Activated CD8-positive, alpha-beta memory T cell treated with anti-CD3 and anti-CD28 coated beads for 36 hours (primary cell): ENCODE data around the gene OR14J1. TPM values are rescaled to one million over a fixed set of nuclear protein-coding genes. Genes with fewer than 3 reads are reported as not detected.
"Not testable (repeated sequence)": the region's sequence is repeated elsewhere in the genome, so short reads cannot be mapped to it uniquely, and the experiment has no call there.

Source experiments
- CTCF ChIA-PET: fragments of 350-600 bp; sonication (Branson Sonifier 250); formaldehyde crosslinking; loops from one replicate; lab custom pipeline; 2021; ENCODE audit warnings: antibody characterized with exemption; lab: Charles Lee
- POLR2A ChIA-PET: fragments of 350-600 bp; sonication (Branson Sonifier 250); formaldehyde crosslinking; loops from one replicate; lab custom pipeline; 2021; ENCODE audit warnings: antibody characterized with exemption; lab: Charles Lee
- total RNA-seq, 2 experiments: library from RNA; stranded (reverse); gene quantifications; one replicate each; pipeline ENCODE4 v1.2.3, GENCODE V29; 2021

Gene OR14J1
- total RNA-seq, result not detected

GRCh38 chr6:29301316-29301715 lies at the start of gene OR14J1:
TSS of gene OR14J1 (plus strand) at chr6:29301701. CDS start at chr6:29306690, 4,989 bp downstream.
- POLR2A ChIA-PET, result no interaction called here
- CTCF ChIA-PET, result no interaction called here

GRCh38 chr6:29251736-29252135 lies 49.8 kb upstream of the OR14J1 start:
- POLR2A ChIA-PET, result no interaction called here
- CTCF ChIA-PET, result no interaction called here

DNA sequence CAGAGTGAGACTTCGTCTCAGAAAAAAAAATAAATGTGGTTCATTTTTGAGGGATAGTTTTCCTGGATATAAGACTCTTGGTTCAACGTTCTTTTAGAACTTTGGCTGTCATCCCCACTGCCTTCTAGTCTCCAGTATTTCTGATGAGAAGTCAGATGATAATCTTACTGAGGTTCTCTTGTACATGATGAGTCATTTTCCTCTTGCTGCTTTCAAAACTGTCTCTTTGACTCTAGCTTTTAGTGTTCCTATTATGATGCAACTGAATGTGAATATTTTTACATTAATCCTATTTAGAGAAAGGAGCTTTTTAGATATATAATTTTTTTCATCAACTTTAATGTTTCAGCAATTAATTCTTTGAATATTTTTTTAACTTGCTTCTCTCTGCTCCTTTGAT lies 46.0 kb upstream of the OR14J1 start:
- ChIA-PET POLR2A (no interaction called here), CTCF (no interaction called here)

GRCh38 chr6:29259721-29260120 lies 41.8 kb upstream of the OR14J1 start:
- ChIA-PET CTCF (no interaction called here), POLR2A (no interaction called here)

DNA sequence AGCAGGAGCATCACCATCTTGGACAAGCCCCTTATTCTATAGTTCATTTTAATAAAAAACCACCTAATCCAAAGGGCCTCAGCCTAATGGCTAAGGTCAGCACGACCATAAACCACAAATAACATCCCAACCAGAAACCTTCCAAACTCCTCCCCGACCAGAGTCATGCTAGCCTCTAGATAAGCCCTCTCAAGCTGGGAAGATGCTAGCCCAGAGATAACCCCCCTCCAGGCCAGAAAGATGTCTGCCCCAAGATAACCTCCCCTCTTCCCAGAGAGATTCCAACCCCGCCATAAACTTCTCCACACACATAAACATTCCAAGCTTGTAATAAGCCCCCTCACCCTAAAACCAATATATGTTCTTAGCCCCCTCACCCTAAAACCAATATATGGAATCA lies 38.5 kb upstream of the OR14J1 start:
- ChIA-PET CTCF (no interaction called here), POLR2A (no interaction called here)

DNA sequence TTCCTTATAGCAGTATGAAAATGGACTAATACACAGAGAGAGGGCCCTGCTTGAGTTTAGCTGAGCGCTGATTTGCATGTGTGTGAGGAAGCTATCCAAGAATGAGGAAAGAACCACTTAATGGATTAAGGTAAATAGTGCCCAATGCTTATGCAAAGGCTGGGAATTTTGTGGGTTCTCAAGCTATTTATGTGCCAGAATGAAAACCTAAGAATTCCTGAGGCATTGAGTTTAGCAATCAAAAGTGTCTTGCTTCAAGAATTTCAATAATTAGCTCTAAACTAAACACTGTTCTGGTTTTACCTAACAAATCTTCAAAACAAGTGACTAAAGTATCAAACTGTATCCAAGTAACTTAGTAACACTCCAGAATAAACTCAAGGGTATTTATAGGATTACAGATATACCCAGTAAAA lies 7.0 kb upstream of the OR14J1 start:
- POLR2A ChIA-PET, result no interaction called here
- CTCF ChIA-PET, result no interaction called here

DNA sequence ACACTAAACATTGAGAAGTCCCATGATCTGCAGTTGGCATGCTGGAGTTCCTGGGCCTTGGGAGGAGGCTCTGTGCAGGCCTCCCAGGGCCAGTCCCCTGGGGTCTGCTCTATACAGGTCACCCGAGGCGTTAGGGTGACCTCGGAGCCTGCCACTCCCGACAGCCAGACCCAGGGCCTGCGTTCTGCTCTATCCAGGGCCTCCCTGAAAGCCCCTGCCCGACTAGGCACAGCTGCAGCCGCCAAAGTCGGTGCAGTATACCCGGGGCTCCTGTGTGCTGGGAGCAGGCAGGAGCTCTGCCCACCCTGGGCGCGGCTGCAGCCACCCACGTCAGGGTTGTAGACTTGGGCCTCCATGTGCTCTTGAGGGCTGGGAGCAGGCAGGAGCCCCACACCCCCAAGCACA lies 6.3 kb upstream of the OR14J1 start:
- ChIA-PET CTCF (no interaction called here), POLR2A (no interaction called here)

DNA sequence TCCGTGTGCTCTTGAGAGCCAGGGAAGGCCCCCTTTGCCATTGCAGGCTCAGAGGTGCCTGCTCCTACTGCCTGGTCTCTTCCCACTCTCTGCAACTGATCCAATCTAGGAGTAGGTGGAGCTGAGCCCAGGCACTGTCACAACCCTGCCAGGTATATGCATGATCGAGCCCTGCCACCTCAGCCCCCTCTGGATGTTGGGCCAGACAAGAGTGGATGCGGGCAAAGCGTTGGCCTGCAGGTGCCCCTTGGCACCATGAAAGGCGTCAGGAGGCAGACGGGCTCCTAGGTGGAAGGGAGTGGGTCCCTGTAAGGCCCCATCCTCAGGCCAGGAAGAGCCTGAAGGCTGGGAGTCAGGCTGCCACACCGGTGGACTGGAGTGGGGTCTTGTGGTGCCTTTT lies 5.9 kb upstream of the OR14J1 start:
- ChIA-PET CTCF (no interaction called here), POLR2A (no interaction called here)

DNA sequence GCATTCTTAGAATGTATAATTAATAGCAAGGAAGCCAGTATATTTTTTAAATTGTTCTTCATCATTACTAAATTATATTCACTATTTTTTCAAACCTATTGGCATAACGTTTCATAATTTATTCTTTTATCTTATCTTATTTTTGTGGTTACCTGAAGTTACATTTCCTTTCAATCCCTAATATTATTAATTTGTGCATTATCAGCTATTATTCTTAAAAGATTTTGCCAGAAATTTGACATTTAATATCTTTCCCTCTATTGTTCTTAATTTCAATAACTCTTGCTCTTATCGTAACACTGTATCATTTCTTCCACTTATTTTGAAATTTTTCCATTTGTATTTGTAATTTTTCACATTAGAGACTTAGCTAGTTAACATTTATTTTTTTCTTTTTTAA lies 18.4 kb downstream of the OR14J1 start:
- POLR2A ChIA-PET, result no interaction called here
- CTCF ChIA-PET, result no interaction called here

- POLR2A ChIA-PET, CTCF ChIA-PET: not testable (repeated sequence)
These were observed 21.8 kb downstream of the OR14J1 start for GRCh38 chr6:29323332-29323731.

DNA sequence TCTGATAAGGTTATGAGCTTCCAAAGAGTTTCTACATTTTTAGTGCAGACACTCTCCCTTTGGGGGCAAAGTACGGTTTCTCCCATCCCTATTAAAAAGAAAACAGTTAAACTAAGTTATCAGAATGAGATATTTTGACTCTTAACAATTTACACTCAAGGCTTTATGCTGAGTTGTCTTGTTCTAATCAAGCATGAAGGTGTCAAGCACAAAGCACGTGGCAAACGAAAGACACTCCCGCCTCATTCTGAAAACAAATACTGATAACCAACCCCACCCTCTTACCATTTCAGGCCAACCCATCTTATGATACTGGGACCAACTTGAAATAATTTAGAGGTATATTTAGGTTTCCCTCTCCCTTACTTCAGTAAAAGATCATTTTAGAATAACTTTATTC lies 24.3 kb downstream of the OR14J1 start:
- ChIA-PET CTCF (no interaction called here), POLR2A (no interaction called here)

- CTCF ChIA-PET, result no interaction called here
These were observed 31.2 kb downstream of the OR14J1 start for GRCh38 chr6:29332676-29333075.

DNA sequence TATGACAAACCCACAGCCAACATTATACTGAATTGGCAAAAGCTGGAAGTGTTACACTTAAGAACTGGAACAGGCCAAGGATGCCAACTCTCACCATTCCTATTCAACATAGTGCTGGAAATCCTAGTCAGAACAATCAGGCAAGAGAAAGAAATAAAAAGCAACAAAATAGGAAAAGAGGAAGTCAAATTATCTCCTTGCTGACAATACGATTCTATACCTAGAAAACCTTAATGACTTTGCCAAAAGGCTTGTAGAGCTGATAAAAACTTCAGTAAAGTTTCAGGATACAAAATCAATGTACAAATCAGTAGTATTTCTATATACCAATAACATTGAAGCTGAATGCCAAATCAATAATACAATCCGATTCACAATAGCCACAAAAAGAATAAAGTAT lies 34.8 kb downstream of the OR14J1 start:
- ChIA-PET CTCF (no interaction called here), POLR2A (no interaction called here)

More at GRCh38 chr6:29332676-29333075, 31.2 kb downstream of the OR14J1 start:
- POLR2A ChIA-PET, result no interaction called here

DNA sequence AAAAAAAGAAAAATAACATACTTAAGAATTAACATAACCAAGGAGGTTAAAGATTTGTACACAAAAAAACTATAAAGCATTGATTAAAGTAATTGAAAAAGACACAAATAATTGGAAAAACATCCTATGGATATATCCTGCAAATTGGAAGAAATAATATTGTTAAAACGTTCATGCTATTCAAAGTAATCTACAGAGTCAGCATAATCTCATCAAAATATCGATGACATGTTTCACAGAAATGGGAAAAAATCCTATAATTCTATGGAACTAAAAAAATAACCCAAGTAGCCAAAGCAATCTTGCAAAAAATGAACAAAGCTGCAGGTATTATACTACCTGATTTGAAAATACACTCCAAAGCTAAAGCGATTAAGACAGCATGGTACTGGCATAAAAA lies 43.9 kb downstream of the OR14J1 start:
- CTCF ChIA-PET, result no interaction called here
- POLR2A ChIA-PET, result no interaction called here

DNA sequence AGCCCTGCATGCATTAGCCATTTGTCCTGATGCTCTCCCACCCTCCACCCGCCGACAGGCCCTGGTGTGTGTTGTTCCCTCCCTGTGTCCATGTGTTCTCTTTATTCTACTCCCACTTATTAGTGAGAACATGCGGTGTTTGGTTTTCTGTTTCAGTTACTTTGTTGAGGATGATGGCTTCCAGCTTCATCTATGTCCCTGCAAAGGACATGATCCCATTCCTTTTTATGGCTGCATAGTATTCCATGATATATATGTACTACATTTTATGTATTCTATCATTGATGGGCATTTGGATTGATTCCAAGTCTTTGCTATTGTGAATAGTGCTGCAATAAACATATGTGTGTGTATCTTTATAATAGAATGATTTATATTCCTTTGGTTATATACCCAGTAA lies 47.8 kb downstream of the OR14J1 start:
- CTCF ChIA-PET, POLR2A ChIA-PET: not testable (repeated sequence)

DNA sequence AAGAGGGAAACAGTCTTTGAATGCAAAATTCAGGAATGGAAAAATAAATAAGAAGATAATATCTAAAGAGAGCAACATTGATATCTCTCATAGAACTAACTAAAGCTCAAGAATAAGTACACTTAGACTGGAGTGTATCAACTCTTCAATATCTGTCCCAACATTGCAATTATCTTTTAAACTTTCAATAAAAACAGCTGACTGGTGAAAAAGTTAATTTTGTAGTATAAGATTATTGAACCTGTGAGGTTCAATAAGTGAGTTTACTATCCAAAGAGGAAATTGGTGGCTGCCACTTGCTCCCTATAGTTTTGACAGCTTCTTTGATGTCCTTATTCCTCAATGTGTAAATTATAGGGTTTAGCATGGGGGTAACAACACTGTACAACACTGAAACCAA lies 53.5 kb downstream of the OR14J1 start:
- CTCF ChIA-PET, result no interaction called here
- POLR2A ChIA-PET, result no interaction called here

GRCh38 chr6:29355603-29356002 lies 54.1 kb downstream of the OR14J1 start:
- ChIA-PET CTCF (no interaction called here), POLR2A (no interaction called here)

Other genes starting within 250 kb of the OR14J1 start
- gene OR2B3, start 214.4 kb upstream of the OR14J1 start, total RNA-seq, result not detected
- not detected for gene OR2J1, start 202.2 kb upstream of the OR14J1 start, total RNA-seq
- gene OR2J3, start 193.6 kb upstream of the OR14J1 start, total RNA-seq, result not detected
- not detected for gene OR2J2, start 130.8 kb upstream of the OR14J1 start, total RNA-seq
- not detected for gene OR5V1, start 67.2 kb downstream of the OR14J1 start, total RNA-seq
- gene OR12D3, start 73.6 kb downstream of the OR14J1 start, total RNA-seq, result not detected
- gene OR12D2, start 93.9 kb downstream of the OR14J1 start, total RNA-seq, result not detected
- gene OR12D1, start 113.2 kb downstream of the OR14J1 start, total RNA-seq, result not detected
- not detected for gene OR10C1, start 137.6 kb downstream of the OR14J1 start, total RNA-seq
- not detected for gene OR11A1, start 155.4 kb downstream of the OR14J1 start, total RNA-seq
- gene OR2H1, start 155.5 kb downstream of the OR14J1 start, total RNA-seq, result not detected
- gene MAS1L, start 186.3 kb downstream of the OR14J1 start, total RNA-seq, result not detected